HG02642 (cell line): ENCODE data around the gene HPF1.
"Not testable (repeated sequence)": the region's sequence is repeated elsewhere in the genome, so short reads cannot be mapped to it uniquely, and the experiment has no call there.

ENCODE experiments used
- ATAC-seq: cut with Tn5 transposase; IDR thresholded peaks from one replicate; pipeline ENCODE4 v1.9.1; 2021; ENCODE audit warnings: mild to moderate bottlenecking; ENCODE audit not compliant: unreplicated experiment, poor library complexity

Gene HPF1

DNA sequence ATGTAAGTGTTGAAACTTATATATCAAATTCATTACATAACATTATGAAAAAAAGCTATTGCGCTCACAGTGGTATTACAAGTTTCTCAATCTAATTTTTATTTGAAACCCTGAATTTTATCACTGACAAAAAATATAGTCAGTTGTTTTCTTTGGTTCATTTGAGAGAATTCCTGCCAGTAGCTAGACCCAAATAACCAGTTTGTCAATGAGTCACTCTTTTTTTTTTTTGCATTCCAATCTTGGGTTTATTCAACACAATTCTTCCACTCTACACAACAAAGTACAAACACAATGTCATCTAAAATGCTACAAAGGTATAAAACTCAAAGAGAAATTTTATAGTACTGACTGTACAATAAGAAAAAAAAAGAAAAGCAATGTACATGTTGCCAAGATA, 13.1 kb downstream of the HPF1 start:
- no peak for ATAC-seq

- ATAC-seq = no peak
Measured at GRCh38 chr4:169741569-169741968, 16.2 kb downstream of the HPF1 start.

DNA sequence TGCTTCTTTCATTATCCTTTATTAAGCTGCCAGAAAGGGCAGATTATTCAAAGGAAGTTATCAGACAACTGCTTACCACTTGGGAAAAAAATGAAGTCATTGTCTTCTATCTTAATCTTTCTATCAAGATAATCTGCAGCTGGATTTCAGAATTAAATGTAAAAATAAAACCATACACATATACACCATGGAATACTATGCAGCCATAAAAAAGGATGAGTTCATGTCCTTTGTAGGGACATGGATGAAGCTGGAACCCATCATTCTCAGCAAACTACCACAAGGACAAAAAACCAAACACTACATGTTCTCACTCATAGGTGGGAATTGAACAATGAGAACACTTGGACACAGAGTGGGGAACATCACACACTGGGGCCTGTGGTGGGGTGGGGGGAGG, 19.1 kb downstream of the HPF1 start:
- ATAC-seq = not testable (repeated sequence)

DNA sequence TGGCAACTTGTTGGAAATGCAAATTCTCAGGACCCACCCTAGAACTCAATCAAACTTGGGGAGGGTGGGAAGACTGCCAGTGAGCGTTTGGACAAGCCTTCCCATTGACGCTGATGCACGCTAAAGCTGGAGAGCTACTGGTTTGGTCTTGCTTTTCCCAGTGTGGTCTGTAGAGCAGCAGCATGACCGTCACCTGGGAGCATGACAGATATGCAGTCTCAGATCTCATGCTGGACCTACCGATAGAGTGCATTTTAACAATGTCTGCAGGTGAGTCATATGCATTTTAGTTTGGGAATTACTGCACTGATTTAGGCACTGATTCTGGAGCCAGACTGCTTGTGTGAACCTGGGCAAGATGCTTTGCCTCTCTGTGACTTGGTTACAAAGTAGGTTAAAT, 27.2 kb downstream of the HPF1 start:
- no peak for ATAC-seq

- no peak for ATAC-seq
Measured at GRCh38 chr4:169727616-169728015, 30.1 kb downstream of the HPF1 start.

DNA sequence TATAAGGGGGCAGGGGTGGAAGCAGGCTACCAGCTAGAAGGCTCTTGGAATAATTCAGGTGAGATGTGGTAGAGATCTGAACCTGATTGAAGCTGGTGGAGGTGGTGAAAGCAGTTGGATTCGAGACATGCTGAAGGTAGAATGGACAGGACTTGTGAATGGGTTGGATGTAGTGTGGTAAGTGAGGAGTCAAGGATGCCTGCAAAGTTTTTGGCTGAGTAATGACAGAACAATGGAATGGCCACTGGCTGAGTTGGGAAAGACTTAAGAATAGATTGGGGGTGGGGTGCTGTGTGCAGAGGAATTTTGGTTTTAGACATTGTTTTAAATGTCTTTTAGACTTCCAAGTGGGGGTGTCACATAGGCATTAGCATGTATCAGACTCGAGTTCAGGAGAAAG, 33.5 kb downstream of the HPF1 start:
- no peak for ATAC-seq

GRCh38 chr4:169723207-169723965, 34.4 kb downstream of the HPF1 start:
- no peak for ATAC-seq

DNA sequence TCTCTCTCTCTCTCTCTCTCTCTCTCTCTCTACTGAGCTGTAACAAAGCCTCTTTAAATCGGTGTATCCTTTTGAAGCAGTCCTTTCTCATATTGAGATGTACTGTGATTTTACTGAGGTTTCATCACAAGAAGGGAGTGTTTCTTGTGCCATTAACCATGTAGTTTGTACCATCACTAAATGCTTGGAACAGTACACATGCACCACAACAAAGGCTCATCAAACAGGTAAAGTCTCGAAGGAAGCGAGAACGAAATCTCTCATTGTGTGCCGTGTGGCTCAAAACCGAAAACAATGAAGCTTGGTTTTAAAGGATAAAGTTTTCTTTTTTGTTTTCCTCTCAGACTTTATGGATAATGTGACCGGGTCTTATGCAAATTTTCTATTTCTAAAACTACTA, 37.2 kb downstream of the HPF1 start:
- no peak for ATAC-seq

DNA sequence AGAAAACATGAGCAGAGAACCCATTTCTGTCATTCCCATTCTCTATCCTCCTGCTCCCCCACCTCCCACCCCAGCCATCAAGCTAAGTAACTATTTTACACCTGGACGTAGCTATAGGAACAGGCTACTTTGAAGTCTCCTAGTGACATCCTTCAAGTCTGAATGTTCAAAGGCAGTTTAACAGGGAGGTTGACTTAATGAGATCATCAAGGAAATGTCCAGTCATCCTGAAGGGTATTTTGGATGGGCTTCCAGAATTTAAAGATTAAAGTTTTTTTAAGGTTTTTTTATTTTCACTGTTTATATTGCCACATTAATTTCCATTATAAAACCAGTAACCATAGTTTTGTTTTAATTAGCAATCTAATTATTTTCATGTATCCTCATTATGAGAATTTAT, 41.1 kb downstream of the HPF1 start:
- no peak for ATAC-seq

GRCh38 chr4:169715826-169716225, 41.9 kb downstream of the HPF1 start:
- ATAC-seq = no peak

- ATAC-seq = no peak
Measured at GRCh38 chr4:169707958-169708643, 49.6 kb downstream of the HPF1 start.

DNA sequence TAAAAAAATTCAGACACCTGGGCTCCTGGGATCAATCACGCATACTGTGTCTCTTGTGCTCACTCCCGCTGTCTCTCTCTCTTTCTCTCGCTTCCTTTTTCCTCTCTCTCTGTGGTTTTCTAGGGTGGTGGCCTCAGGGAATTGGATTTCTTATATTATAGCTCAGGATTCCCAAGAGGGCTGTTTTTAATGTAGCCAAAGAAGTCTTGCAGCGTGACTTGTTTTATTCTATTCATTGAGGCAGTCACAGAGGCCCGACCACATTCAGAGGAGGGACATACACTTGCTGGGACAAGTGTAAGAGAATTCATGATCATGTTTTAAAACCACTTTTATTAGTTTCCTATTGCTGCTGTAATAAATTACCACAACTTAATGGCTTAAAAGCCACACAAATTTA, 59.4 kb downstream of the HPF1 start:
- no peak for ATAC-seq

- no peak for ATAC-seq
Measured at GRCh38 chr4:169690787-169691186, 67.0 kb downstream of the HPF1 start.

GRCh38 chr4:169689681-169690080, 68.1 kb downstream of the HPF1 start:
- no peak for ATAC-seq

- ATAC-seq = no peak
Measured at GRCh38 chr4:169682372-169683047, 75.2 kb downstream of the HPF1 start.
